Measurements from ENCODE around the gene GALNT6.

- TF ChIP-seq EP300 (IDR thresholded peaks at IDR 0.05) (no peak), CTCF (IDR thresholded peaks at IDR 0.05) (no peak)
Measured at GRCh38 chr12:51369581-51369980, 21.6 kb downstream of the GALNT6 start.
